Activated CD4-positive, alpha-beta T cell treated with anti-CD3 and anti-CD28 coated beads, Interleukin-10, Interleukin-2, amounts not matched to agents 100 ng/mL and 50 ng/mL, durations not matched to agents 16 hours and 8 hours (primary cell): ENCODE measurements around the gene GSTM2.
"Not testable (repeated sequence)": the region's sequence is repeated elsewhere in the genome, so short reads cannot be mapped to it uniquely, and the experiment has no call there.

Experiments used
- DNase-seq: peaks from one replicate; pipeline ENCODE4 v3.0.0-alpha.2; 2020

Gene GSTM2

GRCh38 chr1:109650609-109651008 is 17.2 kb upstream of the GSTM2 start:
- no peak for DNase-seq

DNA sequence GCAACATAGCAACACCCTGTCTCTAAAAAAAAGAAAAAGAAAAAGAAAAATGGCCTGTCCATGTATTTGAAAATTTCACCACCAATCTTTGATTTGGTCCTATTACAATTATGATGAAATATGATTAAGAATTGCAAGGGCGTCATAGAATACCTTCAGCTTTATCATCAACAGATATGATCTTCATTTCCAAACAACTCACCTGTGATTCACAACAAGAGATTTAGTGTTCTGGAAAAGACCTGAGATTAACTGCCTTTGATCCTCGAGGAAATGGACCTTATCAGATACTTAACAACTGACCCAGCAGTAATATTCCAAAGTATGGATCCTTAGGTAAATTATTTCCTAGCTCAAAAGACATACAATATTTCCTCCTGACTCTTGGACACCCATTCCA is 15.5 kb upstream of the GSTM2 start:
- no peak for DNase-seq

GRCh38 chr1:109653306-109653705 is 14.6 kb upstream of the GSTM2 start:
- DNase-seq: no peak

DNA sequence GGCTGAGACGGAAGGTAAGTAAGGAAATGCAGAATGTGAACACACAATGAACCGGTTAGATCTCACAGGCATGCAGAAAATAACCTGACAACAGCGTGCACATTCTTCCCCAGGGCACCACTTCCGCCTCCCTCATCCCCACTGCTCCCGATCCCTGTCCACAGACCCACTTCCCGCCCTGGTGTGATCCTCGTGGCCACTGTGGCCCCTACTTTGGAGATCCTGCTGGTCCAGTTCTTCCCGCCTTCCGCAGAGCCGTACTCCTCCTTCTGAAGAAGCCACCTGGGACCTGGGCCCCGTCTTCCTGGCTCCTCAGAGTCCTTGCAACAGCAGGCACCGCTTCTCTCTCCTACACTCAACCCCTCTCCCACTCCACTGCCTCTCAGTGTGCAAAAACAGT is 13.3 kb upstream of the GSTM2 start:
- no peak for DNase-seq

DNA sequence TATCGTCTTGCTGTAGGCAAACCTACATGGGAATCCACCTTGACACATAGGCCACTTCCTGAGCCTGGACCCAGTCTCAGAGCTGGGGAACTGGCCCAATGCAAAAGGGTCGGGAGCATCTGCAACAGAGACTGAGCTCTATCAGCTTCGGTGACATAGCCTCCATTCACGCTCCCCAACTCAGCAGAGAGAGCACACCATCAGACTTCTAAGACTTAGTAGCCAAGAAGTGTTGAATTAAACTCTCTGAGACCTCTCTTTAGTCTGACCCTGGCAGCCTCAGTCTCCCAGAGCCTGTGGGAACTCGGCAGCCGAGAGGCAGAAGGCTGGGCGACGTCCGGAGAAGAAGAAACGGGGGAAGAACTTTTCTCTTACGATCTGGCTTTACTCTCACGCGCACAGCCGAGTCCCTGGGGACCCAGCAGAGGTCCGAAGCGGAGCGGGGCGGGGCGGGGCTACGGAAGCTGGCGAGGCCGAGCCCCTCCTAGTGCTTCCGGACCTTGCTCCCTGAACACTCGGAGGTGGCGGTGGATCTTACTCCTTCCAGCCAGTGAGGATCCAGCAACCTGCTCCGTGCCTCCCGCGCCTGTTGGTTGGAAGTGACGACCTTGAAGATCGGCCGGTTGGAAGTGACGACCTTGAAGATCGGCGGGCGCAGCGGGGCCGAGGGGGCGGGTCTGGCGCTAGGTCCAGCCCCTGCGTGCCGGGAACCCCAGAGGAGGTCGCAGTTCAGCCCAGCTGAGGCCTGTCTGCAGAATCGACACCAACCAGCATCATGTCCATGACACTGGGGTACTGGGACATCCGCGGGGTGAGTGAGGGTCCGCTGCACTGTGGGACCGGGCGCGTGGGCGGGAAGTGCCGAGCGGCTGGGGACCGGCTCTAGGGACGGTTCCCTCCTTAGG is 12.0 kb upstream of the GSTM2 start, which contains the start of gene GSTM4:
Gene GSTM4, plus strand, starts transcription at position 485 of the 905 bp plus-strand sequence. Its CDS starts 291 bp downstream, at position 776.
- DNase-seq: peak; percentile 74

DNA sequence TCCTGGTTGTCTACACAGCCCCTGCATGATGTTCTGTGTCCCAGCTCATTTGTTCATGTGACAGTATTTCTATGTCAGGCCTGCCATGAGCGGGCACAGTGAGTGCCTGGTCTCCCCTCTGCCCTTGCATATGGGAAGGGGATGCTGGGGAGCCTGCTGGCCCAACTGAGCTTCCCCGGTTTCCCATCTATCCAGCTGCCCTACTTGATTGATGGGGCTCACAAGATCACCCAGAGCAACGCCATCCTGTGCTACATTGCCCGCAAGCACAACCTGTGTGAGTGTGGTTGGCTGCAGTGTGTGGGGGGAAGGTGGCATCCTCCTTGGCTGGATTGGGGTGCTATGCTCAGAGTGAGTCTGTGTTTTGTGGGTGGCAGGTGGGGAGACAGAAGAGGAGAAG is 10.5 kb upstream of the GSTM2 start:
- no peak for DNase-seq

- no peak for DNase-seq
These were observed 9.9 kb upstream of the GSTM2 start for GRCh38 chr1:109657970-109658369.

DNA sequence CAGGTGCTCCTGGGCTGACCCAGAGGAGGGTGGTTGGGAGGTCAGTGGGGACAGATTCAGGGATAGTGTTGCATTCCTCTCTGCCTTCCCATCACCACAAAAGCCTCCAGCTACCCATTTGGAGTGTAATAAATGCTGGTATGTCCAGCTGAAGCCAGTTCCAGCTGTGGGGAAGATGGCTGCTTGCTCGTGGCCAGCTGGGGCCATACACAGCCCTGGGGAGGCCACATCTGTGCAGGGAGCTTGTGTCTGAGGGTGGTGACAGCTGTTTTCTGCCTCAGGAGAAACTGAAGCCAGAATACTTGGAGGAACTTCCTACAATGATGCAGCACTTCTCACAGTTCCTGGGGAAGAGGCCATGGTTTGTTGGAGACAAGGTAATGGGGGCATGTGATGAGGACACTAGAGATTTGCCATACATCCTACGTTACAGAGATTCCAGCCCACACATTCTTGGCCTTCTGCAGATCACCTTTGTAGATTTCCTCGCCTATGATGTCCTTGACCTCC is 9.3 kb upstream of the GSTM2 start:
- no peak for DNase-seq

- no peak for DNase-seq
These were observed 8.7 kb upstream of the GSTM2 start for GRCh38 chr1:109659145-109659544.

DNA sequence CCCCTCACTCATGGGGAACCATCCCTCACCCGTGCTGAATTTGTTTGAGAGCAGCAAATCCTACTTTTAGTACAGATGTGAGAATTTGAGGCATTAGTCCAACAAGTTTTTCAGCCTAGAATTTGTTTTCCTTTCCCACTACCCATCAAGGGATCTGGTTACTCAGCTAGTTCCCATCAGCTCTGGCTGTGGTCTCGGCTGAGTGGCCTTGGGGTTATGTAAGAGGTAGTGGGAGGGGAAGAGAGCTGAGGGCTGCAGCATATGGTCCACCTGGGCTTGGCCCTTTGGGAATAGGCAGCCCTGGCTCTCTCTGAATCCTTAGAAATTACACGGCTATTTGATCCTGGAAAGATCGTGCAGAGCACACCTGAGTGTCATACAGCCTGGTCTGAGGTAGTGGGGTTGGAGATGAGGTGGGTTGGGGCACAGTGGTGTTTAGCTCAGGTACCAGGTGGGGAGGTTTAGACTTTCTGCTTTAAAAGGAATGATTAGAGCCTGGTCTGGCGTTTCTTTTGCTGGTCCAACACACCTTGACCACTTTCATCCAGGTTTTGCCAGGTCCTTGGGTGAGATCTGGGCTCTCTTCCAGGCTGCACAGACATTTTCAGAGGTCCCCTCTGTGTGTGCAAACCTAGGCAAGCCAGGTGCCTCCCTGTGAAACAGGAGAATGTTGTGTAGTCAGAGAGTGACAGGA is 7.7 kb upstream of the GSTM2 start:
- DNase-seq: no peak

DNA sequence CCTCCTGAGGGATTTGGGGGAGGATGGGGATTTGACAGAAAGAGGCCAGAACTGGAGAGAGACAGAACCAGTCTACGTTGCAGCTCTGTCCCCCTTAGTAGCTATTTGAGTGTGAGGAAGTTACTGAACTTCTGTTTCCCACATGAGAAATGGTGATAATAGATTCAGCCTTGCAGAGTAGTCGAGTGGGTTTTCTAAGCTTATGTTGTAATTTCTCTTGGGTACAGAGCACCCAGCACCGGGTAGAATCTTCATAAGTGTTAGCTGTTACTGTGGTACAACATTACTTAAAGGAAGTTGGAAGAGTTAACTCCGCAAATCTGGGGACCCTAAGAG is 7.2 kb upstream of the GSTM2 start:
- not testable (repeated sequence) for DNase-seq

DNA sequence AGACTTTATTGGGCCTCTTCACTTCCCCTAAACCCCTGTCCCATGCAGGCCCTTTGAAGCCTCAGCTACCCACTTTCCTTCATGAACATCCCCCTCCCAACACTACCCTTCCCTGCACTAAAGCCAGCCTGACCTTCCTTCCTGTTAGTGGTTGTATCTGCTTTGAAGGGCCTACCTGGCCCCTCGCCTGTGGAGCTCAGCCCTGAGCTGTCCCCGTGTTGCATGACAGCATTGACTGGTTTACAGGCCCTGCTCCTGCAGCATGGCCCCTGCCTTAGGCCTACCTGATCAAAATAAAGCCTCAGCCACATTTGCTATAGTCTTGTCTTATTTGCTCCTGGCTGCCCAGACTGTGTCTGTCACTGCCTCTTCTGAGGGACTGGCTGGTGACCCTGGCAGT is 6.5 kb upstream of the GSTM2 start:
- no peak for DNase-seq

GRCh38 chr1:109664671-109665070 is 3.2 kb upstream of the GSTM2 start:
- DNase-seq: no peak

DNA sequence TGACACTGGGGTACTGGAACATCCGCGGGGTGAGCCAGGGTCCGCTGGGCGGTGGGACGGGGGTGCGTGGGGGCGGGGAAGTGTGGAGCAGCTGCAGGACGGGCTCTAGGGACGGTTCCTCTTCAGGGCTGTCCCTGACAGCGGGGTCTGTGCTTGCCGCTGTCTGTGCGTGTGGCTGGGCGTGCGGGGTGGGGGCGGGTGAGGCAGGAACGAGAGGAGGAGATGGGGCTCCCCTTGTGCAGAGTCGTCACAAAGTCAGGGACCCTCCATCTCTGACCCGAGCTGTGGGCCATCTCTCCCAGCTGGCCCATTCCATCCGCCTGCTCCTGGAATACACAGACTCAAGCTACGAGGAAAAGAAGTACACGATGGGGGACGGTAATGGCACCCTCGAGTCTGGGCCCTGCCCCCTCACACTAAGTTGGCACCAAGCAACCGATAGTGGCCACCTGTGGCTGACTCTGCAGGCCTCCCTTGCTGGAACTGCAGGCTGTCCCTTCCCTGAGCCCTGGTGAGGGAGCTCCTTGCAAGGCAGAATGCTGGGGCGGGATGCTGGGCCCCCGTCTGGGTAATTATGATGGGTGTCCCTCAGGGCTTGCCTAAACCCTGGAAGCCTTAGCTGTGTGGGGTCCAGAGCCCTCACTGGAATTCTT is 392 bp downstream of the GSTM2 start:
- DNase-seq: no peak

DNA sequence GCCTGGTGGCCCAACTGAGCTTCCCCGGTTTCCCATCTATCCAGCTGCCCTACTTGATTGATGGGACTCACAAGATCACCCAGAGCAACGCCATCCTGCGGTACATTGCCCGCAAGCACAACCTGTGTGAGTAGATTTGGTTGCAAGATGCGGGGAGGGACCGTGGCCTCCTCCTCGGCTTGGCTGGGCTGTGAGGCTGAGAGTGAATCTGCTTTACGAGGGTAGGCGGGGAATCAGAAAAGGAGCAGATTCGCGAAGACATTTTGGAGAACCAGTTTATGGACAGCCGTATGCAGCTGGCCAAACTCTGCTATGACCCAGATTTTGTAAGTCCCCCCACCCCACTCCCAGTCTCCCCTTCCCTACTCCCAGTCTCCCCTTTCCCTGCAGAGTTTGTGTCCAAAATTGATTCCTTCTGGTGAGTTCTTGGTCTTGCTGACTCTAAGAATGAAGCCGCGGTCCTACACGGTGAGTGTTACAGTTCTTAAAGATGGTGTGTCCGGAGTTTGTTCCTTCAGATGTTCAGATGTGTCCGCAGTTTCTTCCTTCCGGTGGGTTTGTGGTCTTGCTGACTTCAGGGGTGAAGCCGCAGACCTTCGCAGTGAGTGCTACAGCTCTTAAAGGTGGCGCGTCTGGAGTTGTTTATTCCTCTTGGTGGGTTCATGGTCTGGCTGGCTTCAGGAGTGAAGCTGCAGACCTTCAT is 1.5 kb downstream of the GSTM2 start:
- peak; percentile 30 for DNase-seq

GRCh38 chr1:109669949-109670302 is 2.1 kb downstream of the GSTM2 start:
- peak; percentile 0 for DNase-seq

DNA sequence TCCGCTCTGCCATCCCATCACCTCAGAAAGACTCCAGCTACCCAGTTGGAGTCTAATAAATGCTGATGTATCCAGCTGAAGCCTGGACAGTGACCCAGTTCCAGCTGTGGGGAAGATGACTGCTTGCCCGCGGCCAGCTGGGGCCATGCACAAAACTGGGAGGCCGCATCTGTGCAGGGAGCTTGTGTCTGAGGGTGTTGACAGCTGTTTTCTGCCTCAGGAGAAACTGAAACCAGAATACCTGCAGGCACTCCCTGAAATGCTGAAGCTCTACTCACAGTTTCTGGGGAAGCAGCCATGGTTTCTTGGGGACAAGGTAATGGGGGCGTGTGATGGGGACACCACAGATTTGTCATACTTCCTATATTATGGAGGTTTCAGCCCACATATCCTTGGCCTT is 3.2 kb downstream of the GSTM2 start:
- peak; percentile 0 for DNase-seq

DNA sequence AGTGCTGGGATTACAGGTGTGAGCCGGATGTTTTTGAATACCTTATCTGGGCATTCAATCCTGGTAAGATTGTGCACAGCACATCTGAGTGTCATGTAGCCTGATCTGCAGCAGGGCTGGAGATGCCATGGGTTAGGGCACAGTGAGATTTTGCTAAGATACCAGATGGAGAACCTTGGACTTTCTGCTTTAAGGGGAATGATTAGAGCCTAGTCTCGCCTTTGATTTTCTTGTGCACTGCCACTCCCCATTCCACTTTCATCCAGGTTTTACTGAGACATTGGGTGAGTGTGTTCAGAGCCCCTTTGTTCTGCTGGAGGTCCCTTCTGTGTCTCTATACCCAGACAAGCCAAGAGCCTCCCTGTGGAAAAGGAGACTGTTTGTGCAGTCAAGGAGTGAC is 6.0 kb downstream of the GSTM2 start:
- not testable (repeated sequence) for DNase-seq

DNA sequence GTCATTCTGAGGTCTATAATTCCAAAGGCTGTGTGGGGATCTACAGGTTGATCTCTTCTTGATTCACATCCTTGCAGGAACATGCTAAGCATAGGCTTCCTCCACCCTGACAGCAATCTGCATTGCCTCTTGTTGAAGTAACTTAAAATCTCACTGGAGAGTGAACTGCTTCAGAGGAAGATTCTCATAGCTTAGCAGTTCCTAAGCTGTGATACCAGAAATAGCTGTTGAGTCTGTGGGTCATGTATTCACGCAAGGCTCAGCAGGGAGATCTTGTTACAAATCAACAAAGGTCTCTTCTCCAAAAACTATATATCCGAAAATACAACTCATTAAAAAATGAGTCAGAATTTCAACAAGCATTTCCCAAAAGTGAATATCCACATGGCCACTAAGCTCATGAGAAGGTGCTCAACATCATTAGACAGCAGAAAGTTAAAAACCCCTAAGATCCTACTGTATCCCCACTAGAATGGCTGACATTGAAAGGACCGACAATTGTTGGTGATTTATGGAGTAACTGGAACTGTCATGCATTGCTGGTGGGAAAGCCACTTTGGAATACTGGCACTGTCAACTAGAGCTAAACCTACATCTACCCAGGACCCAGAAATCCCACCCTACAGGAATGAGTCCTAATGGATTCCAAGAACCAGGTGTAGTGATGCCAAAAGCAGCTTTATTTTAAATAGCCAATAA is 9.0 kb downstream of the GSTM2 start:
- not testable (repeated sequence) for DNase-seq

GRCh38 chr1:109677459-109677858 is 9.6 kb downstream of the GSTM2 start:
- no peak for DNase-seq

DNA sequence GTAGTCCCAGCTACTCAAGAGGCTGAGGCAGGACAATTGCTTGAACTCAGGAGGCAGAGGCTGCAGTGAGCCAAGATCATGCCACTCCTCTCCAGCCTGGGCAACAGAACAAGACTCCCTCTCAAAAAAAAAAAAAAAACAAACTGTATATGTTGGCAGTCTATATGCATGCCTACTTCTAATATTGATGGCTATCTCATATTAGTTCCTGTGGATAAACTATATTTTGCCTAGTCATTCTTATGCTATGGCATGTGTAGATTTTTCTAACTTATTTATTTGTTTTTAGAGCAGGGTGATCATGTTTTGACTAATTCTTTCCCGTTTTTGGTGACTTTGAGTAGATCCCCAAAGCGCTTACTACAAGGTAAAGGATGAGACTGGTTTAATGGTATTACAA is 10.8 kb downstream of the GSTM2 start:
- DNase-seq: not testable (repeated sequence)

- DNase-seq: not testable (repeated sequence)
These were observed 16.9 kb downstream of the GSTM2 start for GRCh38 chr1:109684777-109685176.
